ENCODE measurements around the gene NPAS2.

- TF ChIP-seq CTCF (IDR thresholded peaks at IDR 0.05; ENCODE audit: insufficient read depth, low read depth, low read length) (no peak), EZH2 (IDR thresholded peaks at IDR 0.05; ENCODE audit: insufficient read depth, low read length) (no peak)
These were observed 175.6 kb downstream of the NPAS2 start for GRCh38 chr2:100995309-100996075.

Data from astrocyte (in vitro differentiated cells and primary cell).